Stimulated activated CD8-positive, alpha-beta memory T cell treated with anti-CD3 and anti-CD28 coated beads, Interleukin-2, amount 100 ng/mL, for 48 hours (primary cell): ENCODE data around the gene ZCCHC2.

Source experiments
- DNase-seq, 2 donors: peaks; one replicate each; pipeline ENCODE4 v3.0.0-alpha.2; 2020; ENCODE audit warnings: low read depth in 2 of 2

Gene ZCCHC2

DNA sequence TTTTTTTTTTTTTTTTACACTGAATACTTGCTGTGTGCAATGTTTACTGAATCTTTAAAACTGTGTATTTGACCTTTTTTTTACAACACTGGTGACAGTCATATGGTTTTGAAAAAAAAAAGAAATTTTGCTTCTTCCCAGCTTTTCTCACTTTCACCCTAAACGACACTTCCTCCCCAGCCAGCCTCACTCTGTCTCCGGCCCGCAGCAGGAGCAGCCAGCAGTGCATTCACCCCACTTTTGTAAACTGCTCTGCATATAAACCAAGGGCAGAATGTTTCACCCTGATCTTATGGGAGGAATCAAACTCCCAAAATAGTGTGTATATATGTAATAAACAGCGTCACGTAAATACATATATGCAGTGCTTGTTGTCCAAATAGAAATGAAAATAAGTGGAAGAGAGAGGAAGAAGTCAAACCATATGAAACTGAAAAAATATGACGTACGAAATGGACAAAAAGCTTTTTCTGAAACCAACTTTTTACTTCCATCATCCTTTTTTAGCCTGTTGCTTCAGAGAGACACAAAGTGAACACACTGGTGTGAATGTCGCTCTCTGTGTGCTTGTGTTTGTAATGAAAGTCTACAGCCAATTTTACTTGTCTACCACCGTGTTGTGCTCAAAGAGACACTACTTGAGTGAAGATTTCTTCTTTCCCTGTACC lies 54.2 kb downstream of the ZCCHC2 start:
- no peak for DNase-seq

DNA sequence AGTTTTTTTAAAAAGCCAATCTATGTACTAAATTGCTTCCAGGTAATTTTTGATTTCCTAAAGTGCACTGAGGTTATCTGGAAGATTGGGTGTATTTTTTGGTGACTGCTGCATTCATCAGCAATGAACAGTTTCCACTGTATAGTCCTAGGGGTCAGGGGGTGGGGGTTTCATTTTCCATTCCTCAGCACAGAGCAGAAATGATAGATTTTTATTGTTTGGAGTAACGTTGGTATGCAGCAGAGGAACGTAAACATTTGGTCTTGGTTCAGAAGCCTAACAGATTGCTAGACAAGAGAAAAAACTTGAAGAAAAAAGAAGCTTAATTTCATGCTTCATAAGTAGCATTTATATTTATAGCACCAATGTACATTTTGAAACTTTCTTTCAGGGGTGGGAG lies 54.9 kb downstream of the ZCCHC2 start:
- DNase-seq: no peak

- no peak for DNase-seq
Measured at GRCh38 chr18:62578980-62579511, 56.2 kb downstream of the ZCCHC2 start.

- no peak for DNase-seq
Measured at GRCh38 chr18:62583376-62583775, 60.6 kb downstream of the ZCCHC2 start.

GRCh38 chr18:62584241-62585120 lies 61.7 kb downstream of the ZCCHC2 start:
- DNase-seq: peak; percentile 68 to 82

DNA sequence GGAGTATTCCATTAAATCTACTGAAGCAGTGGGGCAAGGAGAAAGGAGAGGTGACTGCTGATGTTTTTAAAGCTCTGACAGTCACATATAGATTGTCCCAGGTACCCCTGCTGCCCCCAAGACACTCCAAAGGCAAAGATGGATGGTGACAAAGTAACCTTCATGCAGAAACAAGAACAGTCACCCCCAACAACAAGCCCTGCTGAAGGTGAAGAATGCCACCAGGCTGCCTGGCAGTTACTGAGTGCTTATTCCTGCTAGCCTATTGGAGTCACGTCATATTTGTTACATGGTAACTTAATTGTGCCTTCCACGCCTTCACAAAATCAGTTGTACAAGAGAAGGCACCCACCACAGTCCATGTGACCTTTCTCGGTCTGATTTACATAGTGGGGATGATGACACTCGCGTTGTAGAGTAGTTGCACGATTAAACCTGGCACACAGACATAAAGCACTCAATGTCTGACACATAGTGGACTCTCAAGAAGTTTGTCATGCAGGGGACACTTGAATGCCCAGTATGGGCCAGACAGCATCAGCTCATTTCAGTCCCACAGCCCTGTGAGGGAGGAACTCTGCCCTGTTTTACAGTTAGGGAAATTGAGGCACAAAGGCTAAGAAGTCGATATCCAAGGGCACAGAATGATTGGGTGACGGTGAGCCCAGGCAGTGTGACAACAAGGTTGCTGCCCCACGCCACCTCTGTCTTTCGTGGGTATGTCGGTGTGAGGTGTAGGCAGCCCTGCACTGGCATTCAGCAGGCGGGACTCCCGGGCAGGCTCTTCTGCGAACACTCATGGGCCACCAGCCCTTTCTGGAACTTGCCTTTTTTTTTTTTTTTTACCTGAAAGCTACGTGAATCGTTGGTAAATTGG lies 62.7 kb downstream of the ZCCHC2 start:
- DNase-seq: peak; percentile 33 to 40

GRCh38 chr18:62586151-62586774 lies 63.4 kb downstream of the ZCCHC2 start:
- DNase-seq: peak; percentile 75 to 81

- DNase-seq: no peak
Measured at GRCh38 chr18:62586781-62587487, 64.1 kb downstream of the ZCCHC2 start.

GRCh38 chr18:62587689-62588088 lies 64.9 kb downstream of the ZCCHC2 start:
- no peak for DNase-seq

DNA sequence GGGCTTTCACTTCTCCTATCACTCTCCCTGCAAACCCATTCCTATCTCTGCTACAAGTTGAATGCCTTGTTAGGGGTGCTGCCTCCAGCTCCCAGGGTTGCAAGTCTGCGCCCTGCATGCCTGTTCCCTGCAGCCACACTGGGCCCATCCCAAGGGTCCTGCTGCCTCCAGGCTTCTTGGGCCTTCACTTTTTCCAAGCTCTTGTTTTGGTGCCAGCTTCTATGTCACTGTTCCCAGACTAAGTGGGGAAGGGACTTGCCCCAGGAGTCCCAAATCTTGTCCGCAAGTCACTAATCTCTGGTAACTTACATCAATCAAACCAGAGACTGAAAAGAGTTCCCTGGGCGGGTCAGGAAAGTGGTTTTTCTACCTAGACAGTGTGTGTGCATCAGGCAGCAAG lies 65.4 kb downstream of the ZCCHC2 start:
- DNase-seq: no peak

- DNase-seq: no peak
Measured at GRCh38 chr18:62590799-62591590, 68.2 kb downstream of the ZCCHC2 start.

DNA sequence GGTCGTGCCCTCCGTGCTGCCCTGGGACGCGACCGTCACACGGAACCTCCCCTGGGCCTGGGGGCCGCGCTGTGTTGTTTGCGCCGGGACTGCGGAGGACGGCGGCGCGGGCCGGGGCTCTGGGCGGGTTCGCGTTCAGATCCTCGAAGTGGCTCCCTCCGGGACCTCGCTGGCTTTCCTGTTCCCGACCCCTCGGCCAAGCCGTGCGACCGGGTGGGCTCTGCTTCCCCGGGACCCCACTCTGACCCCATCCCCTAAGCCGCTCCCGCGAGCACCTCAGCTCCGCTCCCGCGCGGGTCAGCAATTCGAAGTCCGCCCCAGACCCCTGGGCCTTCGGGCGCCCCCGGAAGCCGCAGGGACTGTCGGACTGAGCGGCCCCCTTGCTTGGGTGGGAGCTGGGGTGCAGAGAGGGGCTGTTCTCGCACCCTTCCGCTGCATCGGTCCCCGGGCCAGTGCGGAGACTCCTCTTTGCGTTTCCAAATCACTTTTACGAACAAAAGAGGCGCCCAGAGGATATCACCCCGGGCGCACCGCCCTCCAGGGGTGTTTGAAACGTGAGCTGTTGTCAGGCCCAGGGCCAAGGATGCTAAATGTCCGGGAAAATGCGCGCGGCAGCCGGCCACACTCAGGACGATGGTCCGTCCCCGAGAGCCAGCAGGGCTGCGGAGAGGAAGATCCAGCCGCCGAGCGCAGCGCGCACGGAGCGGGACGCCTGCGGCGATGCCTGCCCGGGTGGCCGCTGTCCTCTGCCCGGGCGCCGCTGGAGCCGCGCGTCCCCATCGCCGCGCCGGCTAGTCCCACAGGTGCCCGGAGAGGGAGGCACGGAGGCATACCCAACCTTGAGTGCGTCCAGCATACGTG lies 73.5 kb downstream of the ZCCHC2 start:
- no peak for DNase-seq

GRCh38 chr18:62601871-62602270 lies 79.0 kb downstream of the ZCCHC2 start:
- DNase-seq: no peak

DNA sequence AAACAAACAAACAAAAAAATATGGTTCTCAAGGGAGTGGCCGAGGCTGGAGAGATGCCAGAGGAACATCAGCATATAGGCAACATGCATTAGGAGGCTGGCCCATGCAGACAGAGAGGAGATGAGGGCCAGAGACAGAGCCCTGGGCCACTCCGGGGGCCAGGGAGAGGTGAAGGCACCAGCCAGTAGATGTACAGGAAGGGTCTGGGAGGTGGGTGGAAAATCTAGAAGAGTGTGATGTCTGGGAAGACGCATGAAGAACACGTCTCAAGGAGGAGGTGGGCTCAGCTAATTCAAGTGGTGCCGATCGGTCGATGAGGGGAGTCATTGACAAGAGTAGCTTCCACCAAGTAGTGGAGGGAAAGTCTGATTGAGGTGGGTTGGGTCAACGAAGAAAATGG lies 79.9 kb downstream of the ZCCHC2 start:
- DNase-seq: no peak

DNA sequence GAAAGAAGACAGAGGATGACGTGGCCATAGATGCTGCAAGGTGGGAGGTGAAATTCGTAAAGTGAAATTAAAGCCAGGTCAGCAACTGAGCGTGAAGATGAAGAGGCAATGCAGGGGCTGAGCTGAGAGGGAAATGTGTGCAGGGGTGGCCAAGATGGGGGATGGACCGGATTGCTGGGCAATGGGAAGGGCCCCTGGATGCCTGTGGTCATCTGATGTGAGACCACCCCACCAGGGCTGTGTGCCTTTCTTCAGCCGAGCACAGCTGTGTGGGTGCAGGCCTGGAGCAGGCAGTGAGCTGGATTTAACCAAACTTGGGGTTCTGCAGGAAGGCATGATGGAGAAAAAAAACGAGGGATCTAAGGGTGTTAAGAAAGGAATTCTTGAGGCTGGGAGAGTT lies 80.4 kb downstream of the ZCCHC2 start:
- DNase-seq: no peak

GRCh38 chr18:62603979-62604378 lies 81.2 kb downstream of the ZCCHC2 start:
- no peak for DNase-seq

DNA sequence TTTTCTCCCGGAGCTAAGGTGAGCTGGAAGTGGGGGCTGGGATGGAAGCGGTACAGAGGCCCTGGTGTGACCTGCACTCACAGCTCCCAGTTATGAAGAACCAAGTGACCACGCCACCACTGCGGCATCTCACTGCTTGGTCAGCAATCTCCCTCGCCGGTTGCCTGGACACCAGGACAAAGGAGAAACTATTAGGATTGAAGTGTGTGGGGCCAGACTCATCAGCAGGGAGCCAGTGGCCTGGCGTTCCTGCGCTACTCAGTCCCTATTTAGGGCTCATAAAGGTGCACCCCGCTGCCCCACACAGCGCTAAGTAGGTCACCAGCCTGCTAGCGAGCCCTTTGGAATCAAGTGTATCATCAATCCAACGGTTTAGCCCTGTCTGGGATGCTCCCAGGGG lies 82.9 kb downstream of the ZCCHC2 start:
- DNase-seq: no peak

DNA sequence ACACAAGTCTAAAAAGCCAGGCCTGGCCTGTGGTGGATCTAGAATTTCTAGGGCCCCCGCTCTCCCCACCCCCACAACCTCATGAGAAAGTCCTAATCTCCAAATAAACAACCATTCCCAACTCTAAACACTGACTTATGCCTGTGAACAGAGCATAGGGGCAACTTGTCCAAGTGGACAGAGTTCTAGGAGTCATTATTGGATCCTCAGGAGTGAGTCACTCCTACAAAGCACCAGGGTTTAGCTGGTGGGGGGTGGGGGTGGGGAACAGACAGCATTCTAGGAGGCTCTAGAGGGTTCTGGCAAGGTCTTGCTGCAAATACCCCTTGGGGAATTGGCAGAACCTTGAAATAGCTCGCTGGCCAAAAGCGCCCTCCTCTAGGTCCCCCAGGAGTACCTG lies 83.3 kb downstream of the ZCCHC2 start:
- DNase-seq: no peak

DNA sequence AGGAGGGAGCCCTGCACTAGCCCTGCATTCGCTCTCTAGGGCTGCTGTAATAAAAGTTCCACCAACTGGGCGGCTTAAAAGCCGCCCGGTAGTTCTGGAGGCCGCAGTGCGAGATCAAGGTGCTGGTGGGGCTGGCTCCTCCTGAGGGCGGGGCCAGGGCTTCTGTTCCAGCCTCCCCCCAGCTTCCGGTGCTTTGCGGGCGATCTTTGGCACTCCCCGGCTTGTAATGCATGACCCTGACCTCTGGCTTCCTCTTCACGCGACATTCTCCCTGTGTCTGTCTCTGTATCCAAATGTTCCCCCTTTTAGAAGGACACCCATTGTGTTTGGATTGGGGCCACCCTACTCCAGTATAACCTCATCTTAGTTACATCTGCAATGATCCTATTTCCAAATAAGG lies 84.5 kb downstream of the ZCCHC2 start:
- no peak for DNase-seq
